ENCODE results near the gene FAM89B.
"Not testable (repeated sequence)": the region's sequence is repeated elsewhere in the genome, so short reads cannot be mapped to it uniquely, and the experiment has no call there.

Gene FAM89B

GRCh38 chr11:65558002-65558929 is 14.1 kb upstream of the FAM89B start, which contains the start of gene LTBP3:
LTBP3 (minus strand) TSS chr11:65558359; CDS start chr11:65557959, 400 bp downstream.
- DNase-seq, result no peak

GRCh38 chr11:65558930-65559509 is 13.3 kb upstream of the FAM89B start:
- DNase-seq, result no peak

GRCh38 chr11:65559535-65559934 is 12.8 kb upstream of the FAM89B start:
- DNase-seq, result no peak

DNA sequence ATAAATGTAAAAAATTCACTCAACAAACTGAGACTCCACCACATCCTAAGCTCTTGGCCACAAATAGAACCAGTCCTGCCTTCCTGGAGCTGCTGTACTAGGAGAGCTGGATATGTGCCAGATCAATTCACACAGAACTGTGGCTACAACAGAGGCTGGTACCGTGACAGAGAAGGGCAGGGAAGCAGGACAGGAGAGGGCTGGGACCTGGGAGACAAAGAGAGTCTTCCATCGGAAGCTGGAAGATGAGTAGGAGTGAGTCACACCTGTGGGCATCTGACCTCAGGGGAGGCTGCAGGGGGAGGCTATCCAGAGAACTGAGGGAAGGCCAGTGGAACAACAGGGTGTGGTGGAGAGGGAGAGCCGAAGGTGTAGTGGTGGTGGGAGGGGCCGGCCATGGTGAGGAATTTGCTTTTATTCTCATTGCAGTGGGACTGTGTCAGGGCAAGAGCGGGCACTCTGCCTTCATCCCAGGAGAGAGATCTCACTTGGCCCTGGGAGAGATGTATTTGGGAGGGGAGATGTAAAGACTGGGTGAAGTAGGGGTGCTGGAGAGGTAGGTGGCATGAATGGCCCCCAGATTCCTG is 12.3 kb upstream of the FAM89B start:
- no peak for DNase-seq

DNA sequence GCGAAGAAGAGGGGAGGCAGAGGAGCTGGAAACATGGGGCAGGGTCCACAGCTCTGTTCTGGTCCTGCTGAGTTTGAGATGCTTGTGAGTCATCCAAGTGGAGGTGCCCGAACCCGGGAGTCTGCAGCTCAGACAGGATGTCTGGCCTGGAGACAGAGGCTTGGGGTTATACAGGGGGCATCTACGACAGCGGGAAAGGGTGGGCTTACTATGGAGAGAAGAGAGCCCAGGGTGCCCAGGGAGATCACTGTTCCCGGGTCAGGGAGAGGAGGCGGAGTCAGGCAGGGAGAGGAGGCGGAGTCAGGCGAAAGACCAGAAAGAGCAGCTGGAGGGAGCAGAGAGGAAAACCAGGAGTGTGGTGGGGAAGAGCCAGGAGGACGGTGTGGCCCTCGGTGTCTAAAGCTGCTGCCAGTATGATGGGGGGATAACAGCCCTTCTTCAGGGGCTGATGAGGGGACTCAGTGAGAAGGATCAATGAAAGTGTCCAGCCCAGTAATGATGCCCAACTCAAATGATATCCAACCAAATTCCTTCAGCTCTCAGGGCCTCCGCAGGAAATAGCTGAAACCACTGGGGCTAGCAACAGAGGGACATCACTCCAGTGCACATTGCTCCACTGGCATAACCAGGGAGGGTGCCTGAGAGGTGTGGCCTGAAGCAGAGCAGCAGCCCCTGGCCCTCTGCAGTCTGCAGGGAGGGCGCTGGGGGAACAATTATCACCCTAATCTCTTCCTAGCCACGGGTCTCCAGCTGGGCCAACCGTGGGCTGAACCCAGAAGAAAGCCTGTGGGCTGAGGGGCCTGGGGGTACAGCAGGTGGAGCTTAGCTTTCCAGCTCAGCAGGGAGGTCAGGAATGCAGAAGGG is 11.6 kb upstream of the FAM89B start:
- no peak for DNase-seq

DNA sequence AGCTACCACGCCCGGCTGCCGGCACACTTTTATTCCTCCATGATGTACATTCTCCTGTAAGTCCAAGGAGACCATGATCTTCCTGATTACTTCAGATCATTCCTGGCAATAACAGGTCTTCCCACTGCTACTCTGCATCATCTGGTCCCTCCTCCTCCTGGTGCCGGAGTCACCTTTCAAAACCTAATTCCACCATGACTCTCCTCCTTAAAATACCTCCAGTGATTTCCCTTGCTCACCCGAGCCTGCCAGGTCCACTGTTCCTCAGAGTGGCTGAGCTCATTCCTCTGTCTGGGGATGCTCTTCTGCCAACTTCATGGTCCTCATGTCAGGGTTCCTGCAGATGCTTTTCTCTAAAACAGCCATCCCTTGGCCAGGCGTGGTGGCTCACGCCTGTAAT is 10.3 kb upstream of the FAM89B start:
- no peak for DNase-seq

DNA sequence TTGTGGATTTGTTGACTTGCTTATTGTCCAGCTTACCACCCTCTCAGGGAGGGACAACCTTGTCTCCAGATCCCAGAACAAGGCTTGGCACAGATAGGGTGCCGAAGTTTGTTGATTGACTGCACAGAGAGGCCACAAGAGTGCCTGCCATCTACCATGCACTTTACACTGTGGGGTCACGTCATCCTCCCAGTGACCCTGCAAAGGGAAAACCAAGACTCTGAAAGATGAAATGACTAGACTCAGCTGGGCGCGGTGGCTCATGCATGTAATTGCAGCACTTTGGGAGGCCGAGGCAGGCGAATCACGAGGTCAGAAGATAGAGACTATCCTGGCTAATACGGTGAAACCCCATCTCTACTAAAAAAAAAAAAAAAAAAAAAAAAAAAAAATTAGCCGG is 9.6 kb upstream of the FAM89B start:
- no peak for DNase-seq

- no peak for DNase-seq
Observed at GRCh38 chr11:65563601-65564000, 8.7 kb upstream of the FAM89B start.

GRCh38 chr11:65564879-65565559 is 7.3 kb upstream of the FAM89B start:
- not testable (repeated sequence) for DNase-seq

DNA sequence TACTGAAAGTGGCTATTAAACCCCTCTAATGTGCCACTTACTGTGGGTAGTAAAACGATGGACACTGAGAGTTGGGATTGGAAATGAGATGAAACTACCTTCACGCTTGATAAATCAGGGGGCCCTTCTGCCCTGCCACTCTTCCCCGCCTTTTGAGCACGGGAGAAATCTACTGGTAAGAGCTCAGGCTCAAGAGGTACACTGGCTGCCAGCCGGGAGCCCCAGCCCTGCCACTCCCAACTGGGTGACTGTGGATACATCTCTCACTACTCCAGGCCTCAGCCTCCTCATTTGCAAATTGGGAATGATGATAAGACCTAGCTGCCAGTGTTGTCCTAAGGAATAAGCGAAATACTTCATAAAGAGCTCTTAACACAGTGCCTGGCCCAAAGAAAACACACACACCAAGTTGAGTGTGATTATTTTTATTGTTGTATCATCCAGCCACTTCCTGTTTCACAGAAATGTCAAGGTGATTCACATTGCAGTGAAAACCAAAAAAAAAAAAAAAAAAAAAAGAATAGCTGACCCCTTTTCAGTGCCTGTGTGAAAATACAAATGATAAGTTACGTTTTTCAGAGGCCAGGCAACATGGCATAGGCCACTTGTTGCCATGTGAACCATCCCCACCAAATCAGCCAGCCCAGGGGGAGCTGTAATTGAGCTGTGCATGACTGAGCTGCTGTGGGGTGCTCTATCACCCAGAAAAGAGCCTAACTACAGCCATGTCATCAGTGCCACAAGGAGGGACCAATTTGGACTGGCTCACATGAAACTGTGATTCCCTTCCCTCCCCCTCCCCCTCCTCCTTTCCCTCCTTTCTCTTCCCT is 6.5 kb upstream of the FAM89B start:
- DNase-seq, result no peak

- DNase-seq, result no peak
Observed at GRCh38 chr11:65569164-65569972, 3.0 kb upstream of the FAM89B start.

GRCh38 chr11:65569973-65570918 is 2.1 kb upstream of the FAM89B start, which contains the start of gene ZNRD2:
ZNRD2 (plus strand) TSS chr11:65570477; CDS start chr11:65570492, 15 bp downstream.
- peak; percentile 93 for DNase-seq

- no peak for DNase-seq
Observed at GRCh38 chr11:65571420-65571819, 918 bp upstream of the FAM89B start.

- no peak for DNase-seq
Observed at GRCh38 chr11:65571940-65572339, 398 bp upstream of the FAM89B start.

DNA sequence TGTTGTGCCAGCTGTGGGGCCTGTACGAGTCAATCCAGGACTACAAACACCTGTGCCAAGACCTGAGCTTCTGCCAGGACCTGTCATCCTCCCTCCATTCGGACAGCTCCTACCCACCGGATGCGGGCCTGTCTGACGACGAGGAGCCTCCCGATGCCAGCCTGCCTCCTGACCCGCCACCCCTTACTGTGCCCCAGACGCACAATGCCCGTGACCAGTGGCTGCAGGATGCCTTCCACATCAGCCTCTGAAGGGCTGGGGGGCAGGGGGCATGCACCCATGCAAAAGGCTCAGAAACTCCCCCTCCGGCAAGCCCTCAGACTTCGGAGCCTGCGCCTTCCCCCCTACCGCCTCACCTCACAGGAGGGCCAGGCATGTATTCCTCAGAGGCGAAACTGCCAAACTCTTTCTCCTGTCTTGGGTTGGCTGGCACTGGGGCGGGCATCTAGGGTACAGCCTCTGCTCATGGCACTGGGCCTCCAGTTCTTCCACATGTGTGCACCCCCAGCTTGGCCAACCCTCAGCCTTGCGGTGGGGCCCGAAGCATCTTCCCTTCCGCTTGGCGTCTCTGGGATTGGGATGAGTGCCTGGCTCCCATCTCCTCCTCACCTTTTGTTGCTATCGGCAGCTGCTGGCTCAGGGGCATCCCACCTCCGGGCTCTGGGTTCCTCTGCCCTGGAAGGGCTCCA is 1.2 kb downstream of the FAM89B start:
- no peak for DNase-seq

DNA sequence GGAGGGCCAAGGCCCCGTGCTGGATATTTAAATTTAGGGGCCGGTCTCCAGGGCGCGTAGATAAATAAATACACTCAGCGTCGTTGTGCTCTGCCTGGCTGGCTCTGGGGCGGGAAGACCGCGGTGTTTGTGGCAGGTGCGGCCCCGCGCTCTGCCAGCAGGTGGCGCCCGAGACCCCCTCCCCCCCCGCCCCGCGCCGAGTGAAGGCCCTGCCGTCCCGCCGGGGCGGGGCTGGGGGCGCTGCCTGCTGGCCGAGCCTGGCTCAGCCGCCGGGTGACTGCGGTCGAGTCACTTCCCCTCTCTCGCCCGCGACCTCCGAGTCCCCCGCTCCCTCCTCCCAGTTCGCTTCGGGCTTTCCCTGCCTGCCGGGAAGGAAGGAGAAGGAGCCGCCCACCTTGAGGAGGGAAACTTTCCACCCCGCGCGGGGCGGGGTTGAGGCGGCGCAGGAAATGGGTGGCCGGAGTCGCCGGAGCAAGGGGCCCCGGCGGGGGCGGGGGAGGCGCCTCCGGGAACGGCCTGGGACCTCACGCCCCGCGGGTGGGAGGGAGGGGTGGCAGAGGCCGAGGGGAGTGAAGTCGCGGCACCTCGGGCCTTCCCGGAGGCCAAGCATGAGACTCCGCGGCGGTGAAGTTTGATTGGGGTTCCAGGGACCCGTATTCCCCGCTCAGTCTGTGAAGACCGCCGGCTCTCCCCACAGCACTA is 1.9 kb downstream of the FAM89B start:
- no peak for DNase-seq

DNA sequence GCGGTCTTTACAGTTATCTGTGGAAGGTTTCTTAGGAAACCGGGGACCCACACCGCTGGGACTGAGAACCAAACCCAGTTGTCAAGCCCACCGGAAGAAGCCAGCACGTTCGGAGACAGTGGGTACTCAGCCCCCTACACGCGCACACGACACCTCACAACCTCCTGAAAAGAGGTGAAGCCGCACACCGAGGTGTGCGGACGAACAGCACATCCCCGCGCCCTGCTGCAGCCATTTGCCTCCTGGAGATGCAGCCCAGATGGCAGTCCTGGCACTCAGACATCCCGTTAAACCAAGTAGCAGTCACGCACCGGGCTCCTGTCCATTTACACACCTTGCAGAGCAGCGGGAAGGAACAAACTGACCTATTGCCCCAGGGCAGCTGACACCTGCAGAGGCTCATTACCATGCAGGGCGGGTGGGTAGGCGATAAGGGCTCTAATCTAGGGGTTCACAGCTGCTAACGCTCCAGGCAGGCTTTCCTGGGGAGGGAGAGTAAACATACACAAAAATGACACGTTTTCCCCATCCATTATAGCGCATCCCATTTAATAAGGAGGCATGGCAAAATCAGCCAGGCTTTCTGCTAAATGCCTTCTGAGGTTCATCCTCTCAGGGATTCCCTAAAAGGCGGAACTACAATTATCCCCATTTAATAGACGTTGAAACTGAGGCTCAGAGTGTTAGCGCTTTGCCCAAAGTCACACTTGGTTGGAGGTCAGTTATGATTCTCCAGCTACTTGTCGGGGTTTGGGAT is 2.7 kb downstream of the FAM89B start:
- DNase-seq, result no peak
